Sigmoid colon (tissue), 7 donors: Measurements from ENCODE around the gene UBA52. TPM values are rescaled to one million over a fixed set of nuclear protein-coding genes. Genes with fewer than 3 reads are reported as not detected.

ENCODE experiments used
- DNase-seq: peaks from one replicate; pipeline ENCODE4 v3.0.0-alpha.2; 2019
- H3K27ac ChIP-seq, 4 donors: fragments of 200-600 bp; sonication (generic); one replicate each; pipeline ENCODE4 v1.5.1; 2016 to 2019; ENCODE audit warnings: mild to moderate bottlenecking in 1 of 4
- H3K27me3 ChIP-seq, 3 donors: fragments of 200-600 bp; sonication (generic); one replicate each; pipeline ENCODE4 v1.5.1; 2019; ENCODE audit warnings: mild to moderate bottlenecking in 1 of 3
- H3K36me3 ChIP-seq, 4 donors: fragments of 200-600 bp; sonication (generic); one replicate each; pipeline ENCODE4 v1.5.1; 2016 to 2019
- H3K4me1 ChIP-seq, 4 donors: fragments of 200-600 bp; sonication (generic); one replicate each; pipeline ENCODE4 v1.5.1; 2017 to 2019
- H3K4me3 ChIP-seq, 4 donors: fragments of 200-600 bp; sonication (generic); one replicate each; pipeline ENCODE4 v1.5.1; 2017 to 2019; ENCODE audit warnings: mild to moderate bottlenecking in 2 of 4, moderate library complexity in 1 of 4
- H3K9me3 ChIP-seq, 4 donors: fragments of 200-600 bp in 3 of 4; sonication (generic) in 3 of 4; one replicate each; pipeline versions ENCODE4 v1.5.1 to v1.6.1; 2013 to 2019
- CTCF ChIP-seq, 4 experiments: fragments of 450-650 bp in 3 of 4; fragments of 200-600 bp in 1 of 4; IDR thresholded peaks; one replicate each; pipeline ENCODE4 v1.5.1; 2016 to 2019; ENCODE audit warnings: antibody characterized with exemption in 4 of 4, mild to moderate bottlenecking in 3 of 4, moderate library complexity in 2 of 4
- EP300 ChIP-seq, 4 donors: sonication (generic); formaldehyde crosslinking; IDR thresholded peaks; one replicate each; pipeline ENCODE4 v1.6.1; 2017; ENCODE audit warnings: antibody characterized with exemption in 4 of 4
- POLR2A ChIP-seq, 2 donors: fragments of 450-650 bp; IDR thresholded peaks; one replicate each; pipeline ENCODE4 v1.6.1; 2016; ENCODE audit warnings: antibody characterized with exemption in 2 of 2, mild to moderate bottlenecking in 2 of 2, moderate library complexity in 2 of 2
- POLR2AphosphoS5 ChIP-seq, 4 donors: sonication (generic); formaldehyde crosslinking; IDR thresholded peaks; one replicate each; pipeline ENCODE4 v1.6.1; 2017; ENCODE audit warnings: antibody characterized with exemption in 4 of 4
- WGBS, 2 donors: extraction: QIAGEN DNeasy Blood & Tissue Kit; methylation state at CpG; one replicate each; pipeline ENCODE4 v1.1.7; 2013; 5-methylcytosine and 5-hydroxymethylcytosine counted together
- intact Hi-C: fragments of 100-400 bp; cut with DNase I; formaldehyde crosslinking; loops from one replicate; pipeline ENCODE4 v1.15.1; 2023
- polyA plus RNA-seq, 3 donors: library from polyadenylated mRNA; stranded (reverse); fragments of 200-250 nt; gene quantifications; one replicate each; pipeline ENCODE4 v1.2.3, GENCODE V29; 2013
- total RNA-seq, 4 donors: library from RNA; depleted of rRNA; stranded (reverse); fragments of >200 nt; gene quantifications; one replicate each; pipeline ENCODE4 v1.1.0, GENCODE V29; 2016
- donor health status: healthy with polysubstance abuse.
- donor health status: Bipolar disorder and iron deficiency.
- donor health status: healthy.

Gene UBA52
- total and polyA plus RNA-seq, 7 donors: 450 to 1,720 (median 1,029) TPM

GRCh38 chr19:18612051-18612771 is 40.6 kb downstream of the UBA52 start:
- intact Hi-C loops: no loop called here
- TF ChIP-seq POLR2AphosphoS5 (IDR thresholded peaks at IDR 0.05) (no peak), EP300 (IDR thresholded peaks at IDR 0.05) (no peak), POLR2A (IDR thresholded peaks at IDR 0.05) (no peak), CTCF (IDR thresholded peaks at IDR 0.05) (no peak)
- no peak for DNase-seq
- Histone ChIP-seq H3K36me3 (no peaks in the 10 kb centered on the region), H3K4me1 (peaks cover 0 to 39% (median 34%) of the 10 kb centered on the region in 4 donors), H3K27me3 (peaks cover 63 to 98% (median 74%) of the 10 kb centered on the region in 3 donors), H3K27ac (no peak overlapping the region), H3K4me3 (peak overlapping the region; percentile 14 to 59 (median 46)), H3K9me3 (no peaks in the 10 kb centered on the region)
- WGBS, 2 donors: 2 to 3% methylated on average over 30 of the region's 30 CpGs

GRCh38 chr19:18612772-18613588 is 41.3 kb downstream of the UBA52 start, which contains the start of gene TMEM59L:
Gene TMEM59L, plus strand, starts transcription at chr19:18612870. Its CDS starts 89 bp downstream, at chr19:18612959.
- intact Hi-C loops: no loop called here

GRCh38 chr19:18613589-18614234 is 42.1 kb downstream of the UBA52 start:
- H3K4me1 ChIP-seq: peaks cover 0 to 30% (median 26%) of the 10 kb centered on the region in 4 donors
- TF ChIP-seq POLR2AphosphoS5 (IDR thresholded peaks at IDR 0.05) (no peak), POLR2A (IDR thresholded peaks at IDR 0.05) (no peak), EP300 (IDR thresholded peaks at IDR 0.05) (no peak), CTCF (IDR thresholded peaks at IDR 0.05) (no peak)
- no peaks in the 10 kb centered on the region for H3K9me3 ChIP-seq
- no peak overlapping the region for H3K4me3 ChIP-seq
- intact Hi-C loops: no loop called here
- 31 to 37% methylated on average over 23 of the region's 23 CpGs for WGBS, 2 donors
- DNase-seq: no peak
- no peaks in the 10 kb centered on the region for H3K36me3 ChIP-seq
- no peak overlapping the region for H3K27ac ChIP-seq
- H3K27me3 ChIP-seq: peaks cover 48 to 95% (median 61%) of the 10 kb centered on the region in 3 donors

More at GRCh38 chr19:18612772-18613588, 41.3 kb downstream of the UBA52 start, which contains the start of gene TMEM59L:
- Histone ChIP-seq H3K27ac (no peak within 1 kb of the TSS), H3K27me3 (peaks cover 56 to 98% (median 68%) of the 10 kb centered on the region in 3 donors), H3K4me1 (peaks cover 0 to 32% (median 26%) of the 10 kb centered on the region in 4 donors), H3K4me3 (peak within 1 kb of the TSS; percentile 14 to 59 (median 46)), H3K36me3 (no peaks in the 10 kb centered on the region), H3K9me3 (no peaks in the 10 kb centered on the region)
- WGBS, 2 donors: 3 to 4% methylated on average over 70 of the region's 70 CpGs
- DNase-seq: no peak
- TF ChIP-seq POLR2AphosphoS5 (IDR thresholded peaks at IDR 0.05) (no peak), CTCF (IDR thresholded peaks at IDR 0.05) (no peak), EP300 (IDR thresholded peaks at IDR 0.05) (no peak), POLR2A (IDR thresholded peaks at IDR 0.05) (no peak)

- Histone ChIP-seq H3K27ac (no peak overlapping the region), H3K27me3 (peaks cover 31 to 80% (median 40%) of the 10 kb centered on the region in 3 donors)
Observed at GRCh38 chr19:18616023-18616422, 44.4 kb downstream of the UBA52 start.

More at GRCh38 chr19:18616023-18616422, 44.4 kb downstream of the UBA52 start:
- TF ChIP-seq EP300 (IDR thresholded peaks at IDR 0.05) (no peak), POLR2A (IDR thresholded peaks at IDR 0.05) (no peak), POLR2AphosphoS5 (IDR thresholded peaks at IDR 0.05) (no peak), CTCF (IDR thresholded peaks at IDR 0.05) (no peak)
- Histone ChIP-seq H3K9me3 (no peaks in the 10 kb centered on the region), H3K36me3 (no peaks in the 10 kb centered on the region), H3K4me1 (peaks cover 0 to 24% (median 23%) of the 10 kb centered on the region in 4 donors), H3K4me3 (no peak overlapping the region)
- intact Hi-C loops: no loop called here
- no peak for DNase-seq
- WGBS, 2 donors: 89 to 90% methylated on average over 3 of the region's 3 CpGs
